ENCODE data around the gene RBM18.

- TF ChIP-seq CTCF (IDR thresholded peaks at IDR 0.05) (no peak), POLR2A (IDR thresholded peaks at IDR 0.05) (no peak), EP300 (IDR thresholded peaks at IDR 0.05) (no peak)
Measured at GRCh38 chr9:122265149-122265915, 692 bp upstream of the RBM18 start.
